Panc1 (cell line): ENCODE measurements around the gene BEND4. TPM values are rescaled to one million over a fixed set of nuclear protein-coding genes. Genes with fewer than 3 reads are reported as not detected.
"Not testable (repeated sequence)": the region's sequence is repeated elsewhere in the genome, so short reads cannot be mapped to it uniquely, and the experiment has no call there.

ENCODE experiments used
- ATAC-seq: fragments of 200-7000 bp; cut with Tn5 transposase; 2 replicates; pipeline ENCODE4 v1.9.1; 2020; ENCODE audit warnings: mild to moderate bottlenecking, moderate library complexity
- BruUV-seq: library from RNA; stranded (reverse); fragments of 400-500 nt; replicated peaks from 2 replicates; lab custom pipeline; 2021; lab: Mats Ljungman, UMichigan
- CTCF ChIA-PET: fragments of 300-600 bp; sonication (Branson Sonifier 250); formaldehyde crosslinking; loops from one replicate; lab custom pipeline; 2022; ENCODE audit warnings: antibody characterized with exemption; lab: Charles Lee
- POLR2A ChIA-PET: fragments of 300-600 bp; sonication (Branson Sonifier 250); formaldehyde crosslinking; loops from one replicate; lab custom pipeline; 2022; ENCODE audit warnings: antibody characterized with exemption; lab: Charles Lee
- DNase-seq: peaks from one replicate; pipeline ENCODE4 v3.0.0-alpha.2; 2010; ENCODE audit warnings: low read depth, low spot score
- H3K27ac ChIP-seq: 2 replicates; pipeline ENCODE4 v1.5.1; 2011; ENCODE audit warnings: mild to moderate bottlenecking, low read length, inconsistent platforms
- H3K27me3 ChIP-seq: fragments of 200-500 bp; sonication (Bioruptor generic); 2 replicates; pipeline ENCODE4 v1.6.0; 2014; ENCODE audit warnings: low read length, inconsistent platforms; ENCODE audit not compliant: control insufficient read depth, insufficient read depth
- H3K36me3 ChIP-seq: fragments of 200-500 bp; sonication (Bioruptor generic); 2 replicates; pipeline ENCODE4 v1.5.1; 2014; ENCODE audit warnings: inconsistent platforms, mild to moderate bottlenecking, low read length, moderate library complexity; ENCODE audit not compliant: control insufficient read depth, insufficient read depth
- H3K4me1 ChIP-seq: 2 replicates; pipeline ENCODE4 v1.5.1; 2011; ENCODE audit warnings: inconsistent platforms, mild to moderate bottlenecking, low read length, moderate library complexity; ENCODE audit not compliant: control insufficient read depth, insufficient read depth
- H3K4me3 ChIP-seq, 2 experiments: 2 replicates each; pipeline ENCODE4 v1.5.1; 2011 to 2012; ENCODE audit warnings: low read depth in 2 of 2, low read length in 2 of 2, mild to moderate bottlenecking in 2 of 2, inconsistent platforms in 1 of 2, moderate library complexity in 1 of 2
- H3K9me3 ChIP-seq: fragments of 200-500 bp; sonication (Bioruptor generic); 2 replicates; pipeline ENCODE4 v1.5.1; 2014; ENCODE audit warnings: low read depth, mild to moderate bottlenecking, inconsistent platforms, low read length, moderate library complexity; ENCODE audit not compliant: control insufficient read depth, insufficient read depth
- CTCF ChIP-seq: fragments of 450-650 bp; IDR thresholded peaks from 2 replicates; pipeline ENCODE4 v1.5.1; 2017; ENCODE audit warnings: mild to moderate bottlenecking
- POLR2AphosphoS5 ChIP-seq: IDR thresholded peaks from 2 replicates; pipeline ENCODE4 v1.6.1; 2012; ENCODE audit warnings: mild to moderate bottlenecking, low read depth, low read length, moderate library complexity
- REST ChIP-seq, 2 experiments: IDR thresholded peaks; 2 replicates each; pipeline ENCODE4 v1.6.1; 2011 to 2012; ENCODE audit warnings: low read depth in 2 of 2, control low read depth in 1 of 2, low read length in 1 of 2, mild to moderate bottlenecking in 1 of 2, moderate library complexity in 1 of 2; ENCODE audit not compliant: insufficient read depth in 1 of 2
- SIN3A ChIP-seq: IDR thresholded peaks from 2 replicates; pipeline ENCODE4 v1.6.1; 2012; ENCODE audit warnings: low read depth, mild to moderate bottlenecking, low read length, moderate library complexity, borderline replicate concordance; ENCODE audit not compliant: insufficient read depth
- TCF7L2 ChIP-seq: IDR thresholded peaks from 2 replicates; pipeline ENCODE4 v1.6.1; 2011; ENCODE audit warnings: mild to moderate bottlenecking, low read depth, low read length, inconsistent platforms
- in situ Hi-C: cut with HindIII; loops from 2 replicates; pipeline ENCODE4 v1.10.0; 2016; ENCODE audit warnings: low sequenced_read_pairs, low pct_unique_long_range_greater_than_20kb
- intact Hi-C: fragments of 100-400 bp; cut with micrococcal nuclease; formaldehyde crosslinking; loops from one replicate; pipeline ENCODE4 v1.10.0; 2022; ENCODE audit not compliant: unreplicated experiment
- total RNA-seq: library from RNA; stranded (reverse); gene quantifications from one replicate; pipeline ENCODE4 v1.2.1, GENCODE V29; 2021; ENCODE audit not compliant: unreplicated experiment

BEND4 gene
- total RNA-seq, 1 experiment from 2014 or later, result 0.03 TPM

- BruUV-seq, result no TSS peak
- Histone ChIP-seq H3K36me3 (no peaks in the 10 kb centered on the region), H3K27ac (no peak overlapping the region), H3K9me3 (no peaks in the 10 kb centered on the region), H3K4me3 (no peak overlapping the region), H3K27me3 (no peaks in the 10 kb centered on the region), H3K4me1 (no peaks in the 10 kb centered on the region)
- no peak for DNase-seq
- no peak for ATAC-seq
- ChIA-PET CTCF (no interaction called here), POLR2A (no interaction called here)
- in situ Hi-C loops, result no loop called here
- TF ChIP-seq POLR2AphosphoS5, result no peak
- TF ChIP-seq CTCF, result no peak
- TF ChIP-seq REST (IDR thresholded peaks at IDR 0.05; ENCODE audit: insufficient read depth in 1 of 2, low read depth in 2 of 2, low read length in 1 of 2), result no peak
- TF ChIP-seq SIN3A, result no peak
- no peak for TF ChIP-seq TCF7L2
- intact Hi-C loops, result no loop called here
Measured at GRCh38 chr4:42167709-42168108, 15.3 kb upstream of the BEND4 start.

DNA sequence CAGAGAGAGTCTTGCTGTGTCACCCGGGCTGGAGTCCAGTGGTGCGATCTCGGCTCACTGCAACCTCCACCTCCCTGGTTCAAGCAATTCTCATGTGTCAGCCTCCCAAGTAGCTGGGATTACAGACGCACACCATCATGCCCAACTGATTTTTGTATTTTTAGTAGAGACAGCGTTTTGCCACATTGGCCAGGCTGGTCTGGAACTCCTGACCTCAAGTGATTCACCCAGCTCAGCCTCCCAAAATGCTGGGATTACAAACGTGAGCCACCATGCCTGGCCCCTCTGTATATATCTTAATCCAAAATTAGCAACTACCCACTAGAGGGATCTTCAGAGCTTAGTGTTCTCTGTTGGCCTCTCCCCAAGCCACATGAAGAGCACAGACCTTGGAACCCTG, 13.7 kb upstream of the BEND4 start:
- POLR2A ChIA-PET, H3K4me3 ChIP-seq, H3K27ac ChIP-seq, in situ Hi-C loops, H3K36me3 ChIP-seq, intact Hi-C loops, ATAC-seq, H3K4me1 ChIP-seq, BruUV-seq, DNase-seq, H3K27me3 ChIP-seq, H3K9me3 ChIP-seq: not testable (repeated sequence)
- CTCF ChIA-PET, result interaction anchor here (0.6 kb wide), 1 partner anchor 409 kb away, joined by 3 read pairs; no protein-coding TSS in a partner anchor

- no peaks in the 10 kb centered on the region for H3K27me3 ChIP-seq
- H3K27ac ChIP-seq, result no peak overlapping the region
- POLR2A ChIA-PET, result no interaction called here
- intact Hi-C loops, result no loop called here
- no peaks in the 10 kb centered on the region for H3K4me1 ChIP-seq
- in situ Hi-C loops, result no loop called here
- H3K4me3 ChIP-seq, result no peak overlapping the region
- TF ChIP-seq CTCF (no peak), SIN3A (no peak), TCF7L2 (no peak), REST (IDR thresholded peaks at IDR 0.05; ENCODE audit: insufficient read depth in 1 of 2, low read depth in 2 of 2, low read length in 1 of 2) (no peak), POLR2AphosphoS5 (no peak)
- no peaks in the 10 kb centered on the region for H3K9me3 ChIP-seq
- ATAC-seq (no peak), DNase-seq (no peak)
- no peaks in the 10 kb centered on the region for H3K36me3 ChIP-seq
- CTCF ChIA-PET, result no interaction called here
- no TSS peak for BruUV-seq
Measured at GRCh38 chr4:42159271-42160001, 7.0 kb upstream of the BEND4 start.
